Natural killer cell (primary cell): ENCODE data around the gene CCL1. TPM values are rescaled to one million over a fixed set of nuclear protein-coding genes. Genes with fewer than 3 reads are reported as not detected.

Experiments
- ATAC-seq, 3 donors: fragments of 150-1000 bp in 2 of 3; fragments of 200-7000 bp in 1 of 3; cut with Tn5 transposase; 1 replicate in 1 of 3; 2 replicates in 2 of 3; pipeline ENCODE4 v1.10.0; 2021; ENCODE audit warnings: mild to moderate bottlenecking in 2 of 3, moderate library complexity in 2 of 3
- DNase-seq, 2 donors: peaks; one replicate each; pipeline versions ENCODE4 v3.0.0 to v3.0.0-alpha.2; 2013 to 2021; ENCODE audit warnings: mixed read lengths in 1 of 2
- H3K27ac ChIP-seq: one replicate; pipeline ENCODE4 v1.5.1; 2013; ENCODE audit warnings: mild to moderate bottlenecking, low read length
- H3K27me3 ChIP-seq: one replicate; pipeline ENCODE4 v1.6.1; 2013; ENCODE audit warnings: low read length; ENCODE audit not compliant: control insufficient read depth, insufficient read depth
- H3K36me3 ChIP-seq: one replicate; pipeline ENCODE4 v1.6.1; 2013; ENCODE audit warnings: low read length; ENCODE audit not compliant: control insufficient read depth, insufficient read depth
- H3K4me1 ChIP-seq: one replicate; pipeline ENCODE4 v1.6.1; 2013; ENCODE audit warnings: low read length; ENCODE audit not compliant: control insufficient read depth, insufficient read depth
- H3K4me3 ChIP-seq: one replicate; pipeline ENCODE4 v1.5.1; 2013; ENCODE audit warnings: low read length
- H3K9me3 ChIP-seq: one replicate; pipeline ENCODE4 v1.6.1; 2013; ENCODE audit warnings: low read length; ENCODE audit not compliant: control insufficient read depth, insufficient read depth
- H3K27ac Mint-ChIP-seq, 2 donors: one replicate each; pipeline ENCODE4 v1.8.0; 2022; ENCODE audit warnings: mild to moderate bottlenecking in 2 of 2, mixed read lengths in 2 of 2, moderate library complexity in 1 of 2
- H3K27me3 Mint-ChIP-seq, 2 donors: one replicate each; pipeline ENCODE4 v1.8.0; 2022; ENCODE audit warnings: low read depth in 2 of 2, mixed read lengths in 2 of 2
- H3K36me3 Mint-ChIP-seq: one replicate; pipeline ENCODE4 v1.8.0; 2022; ENCODE audit warnings: mixed read lengths
- H3K4me1 Mint-ChIP-seq, 2 donors: one replicate each; pipeline ENCODE4 v1.8.0; 2022; ENCODE audit warnings: mixed read lengths in 2 of 2
- H3K4me3 Mint-ChIP-seq: one replicate; pipeline ENCODE4 v1.8.0; 2022; ENCODE audit warnings: mild to moderate bottlenecking, moderate library complexity, mixed read lengths
- H3K9me3 Mint-ChIP-seq, 2 donors: one replicate each; pipeline ENCODE4 v1.8.0; 2022; ENCODE audit warnings: mixed read lengths in 2 of 2
- WGBS: methylation state at CpG from one replicate; pipeline ENCODE4 v1.1.7; 2013; ENCODE audit warnings: missing lambda C conversion rate; ENCODE audit not compliant: insufficient coverage; 5-methylcytosine and 5-hydroxymethylcytosine counted together
- intact Hi-C: fragments of 100-400 bp; cut with micrococcal nuclease; formaldehyde crosslinking; loops from one replicate; pipeline ENCODE4 v1.14.2; 2022
- total RNA-seq, 4 donors: library from RNA; stranded (reverse); fragments of 120-200 nt in 1 of 4; gene quantifications; one replicate each; pipeline versions ENCODE4 v1.2.3 to v1.2.4, GENCODE V29; 2013 to 2022
- TF ChIP-seq, protein P1 (sequence below): fragments of 200-600 bp; IDR thresholded peaks from one replicate; pipeline ENCODE4 v1.8.0; 2022; ENCODE audit warnings: antibody characterized with exemption

The CCL1 gene
- total RNA-seq, 3 donors from 2014 or later (not counting 1 experiment from before 2014, with no cell fraction given), result not detected

- Histone ChIP-seq H3K27ac (no peak overlapping the region), H3K4me3 (no peak overlapping the region), H3K9me3 (no peaks in the 10 kb centered on the region), H3K4me1 (peaks cover 6% of the 10 kb centered on the region), H3K27me3 (no peaks in the 10 kb centered on the region), H3K36me3 (no peaks in the 10 kb centered on the region)
- Mint-ChIP-seq H3K4me3 (no peak overlapping the region), H3K27ac (no peak overlapping the region), H3K9me3 (no peaks in the 10 kb centered on the region), H3K36me3 (no peaks in the 10 kb centered on the region), H3K27me3 (peaks cover 0 to 39% of the 10 kb centered on the region in 2 donors), H3K4me1 (peaks cover 0 to 8% of the 10 kb centered on the region in 2 donors)
- ATAC-seq (no peak), DNase-seq (no peak)
- intact Hi-C loops, result no loop called here
- no CpG with 5 or more reads among the region's 1 CpG for WGBS
- TF ChIP-seq, protein P1, sequence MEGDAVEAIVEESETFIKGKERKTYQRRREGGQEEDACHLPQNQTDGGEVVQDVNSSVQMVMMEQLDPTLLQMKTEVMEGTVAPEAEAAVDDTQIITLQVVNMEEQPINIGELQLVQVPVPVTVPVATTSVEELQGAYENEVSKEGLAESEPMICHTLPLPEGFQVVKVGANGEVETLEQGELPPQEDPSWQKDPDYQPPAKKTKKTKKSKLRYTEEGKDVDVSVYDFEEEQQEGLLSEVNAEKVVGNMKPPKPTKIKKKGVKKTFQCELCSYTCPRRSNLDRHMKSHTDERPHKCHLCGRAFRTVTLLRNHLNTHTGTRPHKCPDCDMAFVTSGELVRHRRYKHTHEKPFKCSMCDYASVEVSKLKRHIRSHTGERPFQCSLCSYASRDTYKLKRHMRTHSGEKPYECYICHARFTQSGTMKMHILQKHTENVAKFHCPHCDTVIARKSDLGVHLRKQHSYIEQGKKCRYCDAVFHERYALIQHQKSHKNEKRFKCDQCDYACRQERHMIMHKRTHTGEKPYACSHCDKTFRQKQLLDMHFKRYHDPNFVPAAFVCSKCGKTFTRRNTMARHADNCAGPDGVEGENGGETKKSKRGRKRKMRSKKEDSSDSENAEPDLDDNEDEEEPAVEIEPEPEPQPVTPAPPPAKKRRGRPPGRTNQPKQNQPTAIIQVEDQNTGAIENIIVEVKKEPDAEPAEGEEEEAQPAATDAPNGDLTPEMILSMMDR, result no peak
Observed at GRCh38 chr17:34384271-34384670, 21.2 kb upstream of the CCL1 start.

DNA sequence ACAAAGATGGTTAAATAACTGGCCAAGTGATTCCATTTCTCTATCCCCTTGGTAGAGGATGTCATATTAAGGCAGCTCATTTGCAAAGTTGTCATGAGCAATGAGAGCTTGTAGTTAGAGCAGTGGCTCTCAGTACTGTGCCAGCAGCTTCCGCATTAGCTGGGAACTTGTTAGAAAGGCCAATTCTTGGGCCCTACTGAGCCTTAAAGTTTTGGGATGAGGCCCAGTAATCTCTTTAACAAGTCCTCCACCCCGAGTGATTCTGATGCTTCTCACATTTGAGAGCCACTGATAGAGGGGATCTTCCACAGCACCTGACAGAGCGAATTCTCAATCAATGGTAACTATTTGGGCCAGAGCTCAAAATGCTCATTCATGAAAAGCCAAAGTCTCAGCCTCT lies 20.2 kb upstream of the CCL1 start:
- intact Hi-C loops, result no loop called here

GRCh38 chr17:34382621-34383124 lies 19.6 kb upstream of the CCL1 start:
- H3K4me1 Mint-ChIP-seq, result peaks cover 0 to 10% of the 10 kb centered on the region in 2 donors

More for the DNA sequence above, 20.2 kb upstream of the CCL1 start:
- Histone ChIP-seq H3K27ac (no peak overlapping the region), H3K4me3 (no peak overlapping the region), H3K4me1 (no peaks in the 10 kb centered on the region), H3K9me3 (no peaks in the 10 kb centered on the region), H3K27me3 (no peaks in the 10 kb centered on the region), H3K36me3 (no peaks in the 10 kb centered on the region)
- 92% methylated on average over 3 of the region's 3 CpGs for WGBS
- H3K27ac Mint-ChIP-seq, result no peak overlapping the region
- H3K9me3 Mint-ChIP-seq, result no peaks in the 10 kb centered on the region
- TF ChIP-seq, protein P1, result no peak
- H3K4me3 Mint-ChIP-seq, result no peak overlapping the region
- ATAC-seq (no peak), DNase-seq (no peak)
- H3K36me3 Mint-ChIP-seq, result no peaks in the 10 kb centered on the region
- peaks cover 0 to 10% of the 10 kb centered on the region in 2 donors for H3K4me1 Mint-ChIP-seq
- H3K27me3 Mint-ChIP-seq, result peaks cover 0 to 39% of the 10 kb centered on the region in 2 donors

More at GRCh38 chr17:34382621-34383124, 19.6 kb upstream of the CCL1 start:
- ATAC-seq, result peak in 1 of 3 donors; percentile 15
- Mint-ChIP-seq H3K36me3 (no peaks in the 10 kb centered on the region), H3K4me3 (no peak overlapping the region), H3K27ac (no peak overlapping the region), H3K27me3 (peaks cover 0 to 39% of the 10 kb centered on the region in 2 donors), H3K9me3 (no peaks in the 10 kb centered on the region)
- H3K27ac ChIP-seq, result no peak overlapping the region
- H3K4me1 ChIP-seq, result no peaks in the 10 kb centered on the region
- 4% methylated on average over 7 of the region's 7 CpGs for WGBS
- no peaks in the 10 kb centered on the region for H3K36me3 ChIP-seq
- intact Hi-C loops, result no loop called here
- H3K27me3 ChIP-seq, result no peaks in the 10 kb centered on the region
- DNase-seq, result no peak
- TF ChIP-seq, protein P1, result no peak
- H3K4me3 ChIP-seq, result no peak overlapping the region
- no peaks in the 10 kb centered on the region for H3K9me3 ChIP-seq
